ENCODE measurements around the gene LARP7. TPM values are rescaled to one million over a fixed set of nuclear protein-coding genes. Genes with fewer than 3 reads are reported as not detected.
A peak's percentile ranks its signal among the peaks of the same experiment; 100 is the strongest.

The LARP7 gene
- total and polyA plus RNA-seq, 2 of the 8 experiments (the other 6 are each of a cell fraction or from before 2014, with no cell fraction given): 9.3 to 38.3 TPM

GRCh38 chr4:112704322-112704721 lies 67.4 kb downstream of the LARP7 start:
- Histone ChIP-seq H3K27me3 (replicated peaks in 1 of 4; ENCODE audit: control insufficient read depth in 3 of 4, extremely low read depth in 1 of 4, insufficient read depth in 3 of 4, low read length in 3 of 4) (no peaks in the 10 kb centered on the region), H3K9ac (replicated peaks in 1 of 4; ENCODE audit: extremely low read depth in 1 of 4, low read depth in 3 of 4, low read length in 3 of 4) (peak overlapping the region in 2 of 4 experiments; percentile 78 to 86; a peak in 3 of 7 replicates), H3K4me1 (replicated peaks in 1 of 4; ENCODE audit: control insufficient read depth in 3 of 4, insufficient read depth in 4 of 4, low read length in 3 of 4) (peaks cover 0 to 18% (median 3%) of the 10 kb centered on the region in 4 experiments; a peak in 6 of 7 replicates), H3K4ac (replicated peaks; ENCODE audit: insufficient read length, low read depth, low read length) (peak overlapping the region; percentile 91), H2AFZ (ENCODE audit: low read length) (no peak overlapping the region), H4K20me1 (replicated peaks in 1 of 2; ENCODE audit: control insufficient read depth in 1 of 2, insufficient read depth in 2 of 2, low read length in 2 of 2) (no peaks in the 10 kb centered on the region), H3K27ac (ENCODE audit: low read depth, low read length) (peak overlapping the region; percentile 84; the same call in 1 of the 2 replicates), H3K14ac (ENCODE audit: insufficient read length) (peak overlapping the region; percentile 1), H3K23ac (ENCODE audit: insufficient read length) (no peak overlapping the region), H4K5ac (ENCODE audit: insufficient read length, low read depth, low read length) (peak overlapping the region; percentile 93), H2AK5ac (ENCODE audit: low read depth, low read length) (no peak overlapping the region), H2BK120ac (replicated peaks; ENCODE audit: low read depth, low read length) (peak overlapping the region; percentile 99), H3K18ac (ENCODE audit: extremely low read depth, low read length) (peak overlapping the region; percentile 98), H4K91ac (replicated peaks; ENCODE audit: insufficient read length, low read length) (peak overlapping the region; percentile 88), H2BK15ac (ENCODE audit: low read length) (no peak overlapping the region), H4K8ac (ENCODE audit: extremely low read depth, insufficient read depth, low read length) (no peak overlapping the region), H3K4me3 (ENCODE audit: extremely low read depth in 1 of 4, insufficient read depth in 2 of 4, low read depth in 3 of 4, low read length in 4 of 4) (peak overlapping the region in 3 of 4 experiments; percentile 53 to 73 (median 62); a peak in 6 of 8 replicates), H3K79me2 (ENCODE audit: control insufficient read depth in 1 of 2, insufficient read depth in 2 of 2, low read length in 2 of 2) (peaks cover 0 to 49% of the 10 kb centered on the region in 2 experiments; a peak in 3 of 4 replicates), H3K56ac (replicated peaks; ENCODE audit: insufficient read length, low read depth, low read length) (no peak overlapping the region), H2BK5ac (ENCODE audit: low read depth, low read length) (peak overlapping the region; percentile 38), H3K9me3 (ENCODE audit: insufficient read depth in 2 of 2, low read depth in 1 of 2, low read length in 1 of 2) (no peaks in the 10 kb centered on the region), H3K79me1 (ENCODE audit: low read depth, low read length) (no peaks in the 10 kb centered on the region), H3K36me3 (ENCODE audit: control insufficient read depth in 2 of 4, insufficient read depth in 4 of 4, low read length in 3 of 4) (peaks cover 0 to 5% (median 0%) of the 10 kb centered on the region in 4 experiments; a peak in 1 of 8 replicates), H2BK12ac (ENCODE audit: low read depth, low read length) (peak overlapping the region; percentile 65), H2BK20ac (ENCODE audit: low read length) (peak overlapping the region; percentile 49; the same call in 1 of the 2 replicates), H3K23me2 (ENCODE audit: low read depth, low read length) (peaks cover 9% of the 10 kb centered on the region), H3K4me2 (ENCODE audit: insufficient read depth in 1 of 2, low read depth in 2 of 2, low read length in 2 of 2) (peak overlapping the region; percentile 92 to 99; a peak in 3 of 4 replicates)
- 75% methylated on average over 7 of the region's 7 CpGs; no CpG with 5 or more reads in 1 of the 2 experiments for WGBS, 2 experiments (ENCODE audit: extremely low coverage in 1 of 2, insufficient coverage in 1 of 2, insufficient read length in 1 of 2, insufficient replicate concordance in 2 of 2, low coverage in 1 of 2, low lambda C conversion rate in 2 of 2, missing lambda C conversion rate in 1 of 2)
- no peak for FAIRE-seq
- ChIA-PET POLR2A (ENCODE audit: partially characterized antibody) (interaction anchor here (0.6 to 11.8 kb wide), 19 partner anchors 9 to 75 kb away, joined by 3 to 222 read pairs (median 7); partner anchors contain the start of genes LARP7 and ZGRF1), CTCF (ENCODE audit: partially characterized antibody) (interaction anchor here (0.8 to 3.2 kb wide), 6 partner anchors 42 to 67 kb away, joined by 3 to 12 read pairs (median 4); partner anchors contain the start of gene LARP7)
- DNase-seq (ENCODE audit: low read depth in 1 of 2, low spot score in 2 of 2): no peak
- no peak for TF ChIP-seq E2F6 (IDR thresholded peaks at IDR 0.05)
- TF ChIP-seq ZNF274 (IDR thresholded peaks at IDR 0.05; ENCODE audit: borderline replicate concordance, extremely low read depth, low read length): no peak
- TF ChIP-seq MAX (IDR thresholded peaks at IDR 0.05): no peak
- TF ChIP-seq BACH1 (IDR thresholded peaks at IDR 0.05; ENCODE audit: low read length): no peak

Data from H1 (cell line).